HepG2 (cell line): Measurements from ENCODE around the gene ZNF91. TPM values are rescaled to one million over a fixed set of nuclear protein-coding genes. Genes with fewer than 3 reads are reported as not detected.

Source experiments
- polyA plus RNA-seq, 8 experiments: library from polyadenylated mRNA; depleted of rRNA in 3 of 8; stranded (reverse) in 7 of 8; unstranded in 1 of 8; fragments of >200 nt; fragmentation: Illumina TruSeq in 4 of 8; extraction: Trizol in 4 of 8; gene quantifications; 2 replicates each; pipeline versions ENCODE4 v1.2.1 to v1.2.3, GENCODE V29; 2011 to 2016; ENCODE audit warnings: low read depth in 4 of 8, missing spikeins in 1 of 8, mixed read lengths in 1 of 8; ENCODE audit not compliant: insufficient read depth in 1 of 8
- small RNA-seq, 3 experiments: library from RNA; depleted of rRNA; stranded (forward); fragments of <200 nt; gene quantifications; one replicate each; pipeline ENCODE3, GENCODE V24; 2012; ENCODE audit warnings: low read depth in 2 of 3, low replicate concordance in 1 of 3; ENCODE audit not compliant: insufficient read length in 3 of 3, insufficient read depth in 2 of 3
- total RNA-seq, 5 experiments: library from RNA; depleted of rRNA; stranded (reverse); fragments of >200 nt; fragmentation: Illumina TruSeq; extraction: Trizol; gene quantifications; 2 replicates each; pipeline ENCODE4 v1.2.3, GENCODE V29; 2016; ENCODE audit warnings: low read depth in 1 of 5

Gene ZNF91
- total and polyA plus RNA-seq, 2 of the 13 experiments (the other 11 are each of a cell fraction or from before 2014, with no cell fraction given) = 19.4 to 21.5 TPM

Small RNA genes lying within 50 kb of the gene (small RNA-seq; reads per million reads assigned to genes)
- 0 reads per million in 3 experiments for gene VN1R91P

Other genes with a start within 250 kb of the ZNF91 start
- 15.0 and 19.8 TPM in 2 replicates for gene ZNF724, start 145.1 kb downstream of the ZNF91 start, total RNA-seq (2016; rRNA removed; fragmentation: Illumina TruSeq; extraction: Trizol)
- 1.1 and 1.5 TPM in 2 replicates for gene ZNF724, start 145.1 kb downstream of the ZNF91 start, polyA plus RNA-seq (2011; rRNA removed)